ENCODE results near the gene THSD7A. TPM values are rescaled to one million over a fixed set of nuclear protein-coding genes. Genes with fewer than 3 reads are reported as not detected.

The THSD7A gene
- total RNA-seq, 4 donors from 2014 or later: 11.4 to 24.7 (median 15.2) TPM

DNA sequence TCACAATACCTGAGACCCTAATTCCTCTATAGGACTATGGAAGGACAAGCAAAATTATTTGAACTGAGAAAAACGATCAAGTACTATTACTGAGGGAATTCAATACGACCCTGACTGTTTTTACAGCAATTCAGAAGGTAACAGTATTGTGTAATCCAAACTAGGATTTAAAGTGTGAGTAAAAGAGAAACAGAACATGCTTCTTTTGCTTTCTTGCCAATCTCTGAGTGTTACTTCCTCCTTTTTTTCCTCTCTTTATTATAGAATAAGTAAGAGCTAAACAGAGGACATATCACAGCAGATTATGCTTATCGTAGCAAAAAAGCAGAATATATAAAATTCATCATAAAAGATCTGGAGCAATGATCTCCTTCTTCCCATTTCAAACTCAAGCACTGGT lies 292.1 kb downstream of the THSD7A start:
- peaks cover 0 to 30% (median 0%) of the 10 kb centered on the region in 3 donors for H3K36me3 ChIP-seq
- peak overlapping the region in 2 of 4 donors; percentile 46 to 66 for H3K27ac ChIP-seq
- 20 to 28% methylated on average over 3 of the region's 3 CpGs for WGBS, 2 donors
- H3K9me3 ChIP-seq: no peaks in the 10 kb centered on the region
- TF ChIP-seq EP300 (IDR thresholded peaks at IDR 0.05): no peak
- no peak for TF ChIP-seq POLR2A (IDR thresholded peaks at IDR 0.05)
- TF ChIP-seq, protein P1, sequence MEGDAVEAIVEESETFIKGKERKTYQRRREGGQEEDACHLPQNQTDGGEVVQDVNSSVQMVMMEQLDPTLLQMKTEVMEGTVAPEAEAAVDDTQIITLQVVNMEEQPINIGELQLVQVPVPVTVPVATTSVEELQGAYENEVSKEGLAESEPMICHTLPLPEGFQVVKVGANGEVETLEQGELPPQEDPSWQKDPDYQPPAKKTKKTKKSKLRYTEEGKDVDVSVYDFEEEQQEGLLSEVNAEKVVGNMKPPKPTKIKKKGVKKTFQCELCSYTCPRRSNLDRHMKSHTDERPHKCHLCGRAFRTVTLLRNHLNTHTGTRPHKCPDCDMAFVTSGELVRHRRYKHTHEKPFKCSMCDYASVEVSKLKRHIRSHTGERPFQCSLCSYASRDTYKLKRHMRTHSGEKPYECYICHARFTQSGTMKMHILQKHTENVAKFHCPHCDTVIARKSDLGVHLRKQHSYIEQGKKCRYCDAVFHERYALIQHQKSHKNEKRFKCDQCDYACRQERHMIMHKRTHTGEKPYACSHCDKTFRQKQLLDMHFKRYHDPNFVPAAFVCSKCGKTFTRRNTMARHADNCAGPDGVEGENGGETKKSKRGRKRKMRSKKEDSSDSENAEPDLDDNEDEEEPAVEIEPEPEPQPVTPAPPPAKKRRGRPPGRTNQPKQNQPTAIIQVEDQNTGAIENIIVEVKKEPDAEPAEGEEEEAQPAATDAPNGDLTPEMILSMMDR (IDR thresholded peaks at IDR 0.05): no peak
- H3K4me1 ChIP-seq: peaks cover 0 to 27% (median 6%) of the 10 kb centered on the region in 4 donors
- no peak for DNase-seq (ENCODE audit: low spot score in 2 of 2)
- no peak overlapping the region for H3K4me3 ChIP-seq
- no peaks in the 10 kb centered on the region for H3K27me3 ChIP-seq

DNA sequence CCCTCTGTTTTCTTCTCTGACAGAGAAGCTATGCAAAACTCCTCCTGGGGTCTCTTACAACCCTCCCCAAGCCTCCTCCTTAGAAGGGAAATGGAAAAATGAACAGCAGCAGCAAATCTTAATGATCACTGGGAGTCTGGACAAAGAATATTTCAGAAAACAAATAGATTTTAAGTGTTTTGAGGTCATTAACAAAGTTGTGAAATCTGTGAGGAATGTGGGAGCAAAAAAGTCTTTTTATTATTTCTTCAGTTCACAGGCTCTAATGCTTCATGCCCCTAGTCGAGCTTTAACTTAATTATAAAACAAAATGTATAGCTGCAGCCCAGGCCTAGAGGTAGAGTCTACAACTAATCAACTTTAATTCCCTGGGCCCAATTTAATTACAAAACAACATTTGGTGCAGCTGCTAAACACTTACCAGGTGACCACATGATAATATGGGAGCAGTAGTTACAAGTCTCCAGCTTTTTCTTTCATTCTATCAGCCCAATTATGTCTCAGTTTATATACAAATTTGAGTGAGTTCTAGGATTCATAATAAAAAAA lies 293.2 kb downstream of the THSD7A start:
- H3K9me3 ChIP-seq: no peaks in the 10 kb centered on the region
- no peak for DNase-seq (ENCODE audit: low spot score in 2 of 2)
- H3K36me3 ChIP-seq: peaks cover 0 to 30% (median 0%) of the 10 kb centered on the region in 3 donors
- H3K27ac ChIP-seq: peak overlapping the region in 1 of 4 donors; percentile 66
- WGBS, 2 donors: 25 to 26% methylated on average over 1 of the region's 1 CpG
- H3K4me3 ChIP-seq: no peak overlapping the region
- TF ChIP-seq EP300 (IDR thresholded peaks at IDR 0.05) (no peak), POLR2A (IDR thresholded peaks at IDR 0.05) (no peak)
- TF ChIP-seq, protein P1 (IDR thresholded peaks at IDR 0.05): no peak
- H3K27me3 ChIP-seq: no peaks in the 10 kb centered on the region
- peaks cover 0 to 27% (median 6%) of the 10 kb centered on the region in 4 donors for H3K4me1 ChIP-seq

DNA sequence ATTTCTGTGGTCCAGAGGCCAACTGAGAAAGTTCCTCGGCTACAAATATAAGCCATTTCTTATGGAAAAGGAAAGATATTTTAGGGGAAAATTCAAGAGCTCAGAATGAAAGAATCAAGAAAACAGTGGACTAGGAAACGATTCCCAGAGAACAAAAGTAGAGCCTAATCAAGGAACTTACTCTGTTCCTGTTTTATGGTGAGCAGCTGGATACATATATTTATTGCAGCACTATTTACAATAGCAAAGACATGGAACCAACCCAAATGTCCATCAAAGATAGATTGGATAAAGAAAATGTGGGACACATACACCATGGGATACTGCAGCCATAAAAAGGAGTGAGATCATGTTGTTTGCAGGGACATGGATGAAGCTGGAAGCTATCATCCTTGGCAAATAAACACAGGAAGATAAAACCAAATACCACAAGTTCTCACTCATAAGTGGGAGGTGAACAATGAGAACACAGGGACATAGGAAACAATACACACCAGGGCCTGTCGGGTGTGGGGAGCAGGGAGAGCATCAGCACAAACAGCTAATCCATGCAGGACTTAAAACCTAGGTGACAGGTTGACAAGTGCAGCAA lies 298.7 kb downstream of the THSD7A start:
- Histone ChIP-seq H3K27me3 (no peaks in the 10 kb centered on the region), H3K9me3 (no peaks in the 10 kb centered on the region), H3K36me3 (peaks cover 0 to 9% (median 0%) of the 10 kb centered on the region in 3 donors), H3K27ac (no peak overlapping the region), H3K4me3 (no peak overlapping the region), H3K4me1 (peaks cover 0 to 1% (median 0%) of the 10 kb centered on the region in 4 donors)
- DNase-seq (ENCODE audit: low spot score in 2 of 2): no peak
- WGBS, 2 donors: 67 to 71% methylated on average over 3 of the region's 3 CpGs
- TF ChIP-seq, protein P1 (IDR thresholded peaks at IDR 0.05): no peak
- no peak for TF ChIP-seq EP300 (IDR thresholded peaks at IDR 0.05)
- TF ChIP-seq POLR2A (IDR thresholded peaks at IDR 0.05): no peak

DNA sequence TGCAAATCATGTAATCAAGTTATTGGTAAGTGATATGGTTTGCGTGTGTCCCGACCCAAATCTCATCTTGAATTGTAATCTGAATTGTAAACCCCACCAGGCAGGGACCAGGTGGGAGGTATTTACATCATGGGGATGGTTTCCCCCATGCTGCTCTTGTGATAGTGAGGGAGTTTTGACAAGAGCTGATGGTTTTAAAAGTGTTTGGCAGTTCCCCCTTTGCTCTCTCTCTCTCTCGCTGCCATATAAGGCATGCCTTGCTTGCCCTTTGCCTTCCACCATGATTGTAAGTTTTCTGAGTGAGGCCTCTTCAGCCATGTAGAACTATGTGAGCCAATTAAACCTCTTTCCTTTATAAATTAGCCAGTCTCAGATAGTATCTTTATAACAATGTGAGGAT lies 302.6 kb downstream of the THSD7A start:
- Histone ChIP-seq H3K27me3 (no peaks in the 10 kb centered on the region), H3K36me3 (no peaks in the 10 kb centered on the region), H3K4me3 (no peak overlapping the region), H3K9me3 (no peaks in the 10 kb centered on the region), H3K4me1 (no peaks in the 10 kb centered on the region), H3K27ac (no peak overlapping the region)
- 34 to 57% methylated on average over 3 of the region's 3 CpGs for WGBS, 2 donors
- DNase-seq (ENCODE audit: low spot score in 2 of 2): no peak
- TF ChIP-seq, protein P1 (IDR thresholded peaks at IDR 0.05): no peak
- TF ChIP-seq POLR2A (IDR thresholded peaks at IDR 0.05): no peak
- no peak for TF ChIP-seq EP300 (IDR thresholded peaks at IDR 0.05)

DNA sequence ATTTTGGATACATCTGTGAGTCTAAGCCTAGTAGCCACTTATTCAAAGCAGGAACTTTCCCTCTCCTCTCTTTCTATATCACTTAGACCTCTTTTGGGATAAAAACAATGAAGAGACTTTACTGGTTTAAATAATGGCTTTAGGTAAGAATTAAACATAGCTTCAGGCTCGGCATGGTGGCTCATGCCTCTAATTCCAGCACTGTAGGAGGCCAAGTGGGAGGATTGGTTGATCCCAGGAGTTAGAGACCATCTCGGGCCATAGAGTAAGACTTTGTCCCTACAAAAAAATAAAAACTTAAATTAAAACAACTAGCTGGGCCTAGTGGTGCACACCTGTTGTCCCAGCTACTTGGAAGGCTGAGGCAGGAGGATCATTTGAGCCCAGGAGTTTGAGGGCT lies 304.3 kb downstream of the THSD7A start:
- no peak overlapping the region for H3K27ac ChIP-seq
- DNase-seq (ENCODE audit: low spot score in 2 of 2): no peak
- no peaks in the 10 kb centered on the region for H3K27me3 ChIP-seq
- WGBS, 2 donors: 83 to 91% methylated on average over 2 of the region's 2 CpGs
- H3K36me3 ChIP-seq: no peaks in the 10 kb centered on the region
- no peaks in the 10 kb centered on the region for H3K4me1 ChIP-seq
- no peak overlapping the region for H3K4me3 ChIP-seq
- no peak for TF ChIP-seq POLR2A (IDR thresholded peaks at IDR 0.05)
- no peak for TF ChIP-seq EP300 (IDR thresholded peaks at IDR 0.05)
- TF ChIP-seq, protein P1 (IDR thresholded peaks at IDR 0.05): no peak
- H3K9me3 ChIP-seq: no peaks in the 10 kb centered on the region

Measured in tibial nerve (tissue), 4 donors.